Nephron (organoid): ENCODE results near the gene ZNF311.

Experiments
- H3K27ac Mint-ChIP-seq, 3 experiments: 2 replicates each; pipeline ENCODE4 v1.8.0; 2020; ENCODE audit warnings: mixed read lengths in 3 of 3, mild to moderate bottlenecking in 2 of 3, moderate library complexity in 1 of 3
- H3K27me3 Mint-ChIP-seq: 2 replicates; pipeline ENCODE4 v1.8.0; 2021; ENCODE audit warnings: low read depth, mild to moderate bottlenecking, moderate library complexity, mixed read lengths
- H3K36me3 Mint-ChIP-seq: 2 replicates; pipeline ENCODE4 v1.8.0; 2020; ENCODE audit warnings: low read depth, mixed read lengths
- H3K4me1 Mint-ChIP-seq: 2 replicates; pipeline ENCODE4 v1.8.0; 2020; ENCODE audit warnings: mixed read lengths
- H3K4me3 Mint-ChIP-seq, 3 experiments: 2 replicates each; pipeline ENCODE4 v1.8.0; 2020; ENCODE audit warnings: mild to moderate bottlenecking in 3 of 3, mixed read lengths in 3 of 3, moderate library complexity in 2 of 3
- H3K9me3 Mint-ChIP-seq: 2 replicates; pipeline ENCODE4 v1.8.0; 2020; ENCODE audit warnings: mixed read lengths
- TF ChIP-seq, protein P1 (sequence below), 3 experiments: fragments of 200-600 bp; sonication (generic); IDR thresholded peaks; one replicate each; pipeline ENCODE4 v1.5.0; 2021; ENCODE audit warnings: antibody characterized with exemption in 3 of 3; ENCODE audit not compliant: unreplicated experiment in 3 of 3

ZNF311 gene

DNA sequence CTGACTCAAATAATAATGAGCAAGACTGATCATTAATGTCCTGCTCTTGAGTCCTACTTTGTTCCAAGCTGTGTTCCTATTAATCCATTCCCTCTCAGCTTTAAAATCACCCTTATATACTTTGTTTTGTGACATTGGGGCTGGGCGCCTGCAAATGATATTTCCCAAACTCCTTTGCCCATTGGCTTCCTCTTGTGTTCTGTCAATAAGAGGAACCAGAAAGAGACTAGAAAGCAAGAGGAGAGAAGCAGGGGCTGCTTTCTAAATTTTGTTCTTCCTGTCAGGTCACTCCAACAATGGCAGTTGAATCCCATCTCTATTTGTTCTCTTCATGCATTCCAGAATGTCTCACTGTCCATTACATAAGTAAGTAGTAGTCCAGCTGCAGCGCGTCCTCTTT lies 59.8 kb downstream of the ZNF311 start:
- Mint-ChIP-seq H3K9me3 (no peaks in the 10 kb centered on the region), H3K27me3 (peaks cover 5% of the 10 kb centered on the region), H3K27ac (no peak overlapping the region), H3K4me3 (peak overlapping the region in 1 of 3 experiments; percentile 4), H3K36me3 (no peaks in the 10 kb centered on the region), H3K4me1 (peaks cover 13% of the 10 kb centered on the region)
- TF ChIP-seq, protein P1, sequence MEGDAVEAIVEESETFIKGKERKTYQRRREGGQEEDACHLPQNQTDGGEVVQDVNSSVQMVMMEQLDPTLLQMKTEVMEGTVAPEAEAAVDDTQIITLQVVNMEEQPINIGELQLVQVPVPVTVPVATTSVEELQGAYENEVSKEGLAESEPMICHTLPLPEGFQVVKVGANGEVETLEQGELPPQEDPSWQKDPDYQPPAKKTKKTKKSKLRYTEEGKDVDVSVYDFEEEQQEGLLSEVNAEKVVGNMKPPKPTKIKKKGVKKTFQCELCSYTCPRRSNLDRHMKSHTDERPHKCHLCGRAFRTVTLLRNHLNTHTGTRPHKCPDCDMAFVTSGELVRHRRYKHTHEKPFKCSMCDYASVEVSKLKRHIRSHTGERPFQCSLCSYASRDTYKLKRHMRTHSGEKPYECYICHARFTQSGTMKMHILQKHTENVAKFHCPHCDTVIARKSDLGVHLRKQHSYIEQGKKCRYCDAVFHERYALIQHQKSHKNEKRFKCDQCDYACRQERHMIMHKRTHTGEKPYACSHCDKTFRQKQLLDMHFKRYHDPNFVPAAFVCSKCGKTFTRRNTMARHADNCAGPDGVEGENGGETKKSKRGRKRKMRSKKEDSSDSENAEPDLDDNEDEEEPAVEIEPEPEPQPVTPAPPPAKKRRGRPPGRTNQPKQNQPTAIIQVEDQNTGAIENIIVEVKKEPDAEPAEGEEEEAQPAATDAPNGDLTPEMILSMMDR (IDR thresholded peaks at IDR 0.05; ENCODE audit: unreplicated experiment in 3 of 3): no peak
